CD14-positive monocyte (primary cell): Measurements from ENCODE around the gene SEMA3D. TPM values are rescaled to one million over a fixed set of nuclear protein-coding genes. Genes with fewer than 3 reads are reported as not detected.

ENCODE experiments used
- DNase-seq, 3 donors: peaks; one replicate each; pipeline ENCODE4 v3.0.0-alpha.2; 2011 to 2022
- H2AFZ ChIP-seq: 2 replicates; pipeline ENCODE4 v1.6.0; 2012; ENCODE audit warnings: mild to moderate bottlenecking, low read depth, low read length, inconsistent platforms; ENCODE audit not compliant: insufficient read depth, poor library complexity, severe bottlenecking
- H3K27ac ChIP-seq, 2 donors: 1 replicate in 1 of 2; 2 replicates in 1 of 2; pipeline ENCODE4 v1.5.1; 2012 to 2013; ENCODE audit warnings: low read length in 2 of 2, control low read depth in 1 of 2, inconsistent platforms in 1 of 2, low read depth in 1 of 2, mild to moderate bottlenecking in 1 of 2
- H3K27me3 ChIP-seq, 2 donors: one replicate each; pipeline versions ENCODE4 v1.6.0 to v1.6.1; 2011 to 2013; ENCODE audit warnings: low read length in 2 of 2; ENCODE audit not compliant: control insufficient read depth in 2 of 2, insufficient read depth in 2 of 2
- H3K36me3 ChIP-seq, 2 donors: replicated peaks in 1 of 2; 1 replicate in 1 of 2; 2 replicates in 1 of 2; pipeline versions ENCODE4 v1.5.1 to v1.6.1; 2012 to 2013; ENCODE audit warnings: low read length in 2 of 2, control low read depth in 1 of 2, inconsistent platforms in 1 of 2, mild to moderate bottlenecking in 1 of 2; ENCODE audit not compliant: insufficient read depth in 2 of 2, control insufficient read depth in 1 of 2
- H3K4me1 ChIP-seq, 2 donors: 1 replicate in 1 of 2; 2 replicates in 1 of 2; pipeline versions ENCODE4 v1.5.1 to v1.6.1; 2012 to 2013; ENCODE audit warnings: low read length in 2 of 2, control low read depth in 1 of 2, inconsistent platforms in 1 of 2, mild to moderate bottlenecking in 1 of 2, moderate library complexity in 1 of 2; ENCODE audit not compliant: insufficient read depth in 2 of 2, control insufficient read depth in 1 of 2
- H3K4me2 ChIP-seq: replicated peaks from 2 replicates; pipeline ENCODE3; 2012; ENCODE audit warnings: low read length, moderate library complexity, mild to moderate bottlenecking; ENCODE audit not compliant: poor library complexity, severe bottlenecking; ENCODE audit errors: extremely low read depth
- H3K4me3 ChIP-seq, 3 experiments: fragments of 200-600 bp in 1 of 3; sonication (generic) in 1 of 3; replicated peaks in 1 of 3; 1 replicate in 2 of 3; 2 replicates in 1 of 3; pipeline ENCODE4 v1.5.1; 2011 to 2013; ENCODE audit warnings: low read length in 3 of 3, mild to moderate bottlenecking in 3 of 3, control low read depth in 2 of 3, low read depth in 2 of 3, inconsistent platforms in 1 of 3, moderate library complexity in 1 of 3
- H3K79me2 ChIP-seq: 2 replicates; pipeline ENCODE4 v1.6.0; 2012; ENCODE audit warnings: mild to moderate bottlenecking, control low read depth, inconsistent platforms, low read length, moderate library complexity; ENCODE audit not compliant: insufficient read depth
- H3K9ac ChIP-seq: 2 replicates; pipeline ENCODE4 v1.6.0; 2017; ENCODE audit warnings: low read length, mild to moderate bottlenecking; ENCODE audit not compliant: insufficient read depth, poor library complexity, severe bottlenecking
- H3K9me3 ChIP-seq, 2 donors: replicated peaks in 1 of 2; 1 replicate in 1 of 2; 2 replicates in 1 of 2; pipeline versions ENCODE4 v1.5.1 to v1.6.1; 2012 to 2013; ENCODE audit warnings: low read length in 2 of 2, control low read depth in 1 of 2; ENCODE audit not compliant: control insufficient read depth in 1 of 2, insufficient read depth in 1 of 2
- H4K20me1 ChIP-seq: 2 replicates; pipeline ENCODE4 v1.6.0; 2012; ENCODE audit warnings: mild to moderate bottlenecking, low read length, control low read depth, moderate library complexity; ENCODE audit not compliant: insufficient read depth
- H3K27ac Mint-ChIP-seq, 7 donors: one replicate each; pipeline ENCODE4 v1.8.0; 2020; ENCODE audit warnings: mild to moderate bottlenecking in 7 of 7, mixed read lengths in 7 of 7, moderate library complexity in 6 of 7, inconsistent platforms in 2 of 7
- H3K27me3 Mint-ChIP-seq, 3 donors: one replicate each; pipeline ENCODE4 v1.8.0; 2021 to 2022; ENCODE audit warnings: low read depth in 3 of 3, mild to moderate bottlenecking in 3 of 3, mixed read lengths in 3 of 3, moderate library complexity in 3 of 3, inconsistent platforms in 1 of 3
- H3K36me3 Mint-ChIP-seq, 2 donors: one replicate each; pipeline ENCODE4 v1.8.0; 2020; ENCODE audit warnings: mixed read lengths in 2 of 2, inconsistent platforms in 1 of 2, mild to moderate bottlenecking in 1 of 2
- H3K4me1 Mint-ChIP-seq: one replicate; pipeline ENCODE4 v1.8.0; 2020; ENCODE audit warnings: mild to moderate bottlenecking, mixed read lengths
- H3K4me3 Mint-ChIP-seq, 2 donors: one replicate each; pipeline ENCODE4 v1.8.0; 2020; ENCODE audit warnings: mild to moderate bottlenecking in 2 of 2, mixed read lengths in 2 of 2, moderate library complexity in 1 of 2
- H3K9me3 Mint-ChIP-seq, 7 donors: one replicate each; pipeline ENCODE4 v1.8.0; 2020 to 2022; ENCODE audit warnings: mixed read lengths in 7 of 7, mild to moderate bottlenecking in 6 of 7, moderate library complexity in 6 of 7, inconsistent platforms in 2 of 7
- WGBS: methylation state at CpG from one replicate; pipeline ENCODE4 v1.1.5; 2013; ENCODE audit warnings: missing lambda C conversion rate; ENCODE audit not compliant: insufficient coverage; 5-methylcytosine and 5-hydroxymethylcytosine counted together
- intact Hi-C, 2 donors: fragments of 100-400 bp; cut with micrococcal nuclease; formaldehyde crosslinking; loops; one replicate each; pipeline versions ENCODE4 v1.15.0 to v1.15.1; 2023
- polyA plus RNA-seq, 3 donors: library from polyadenylated mRNA; depleted of rRNA in 1 of 3; unstranded in 2 of 3; stranded (reverse) in 1 of 3; fragments of 300-500 nt in 2 of 3; fragments of >200 nt in 1 of 3; fragmentation: Illumina TruSeq in 2 of 3; gene quantifications; 1 replicate in 2 of 3; 2 replicates in 1 of 3; pipeline ENCODE4 v1.2.3, GENCODE V29; 2012 to 2021
- TF ChIP-seq, protein P1 (sequence below): fragments of 200-600 bp; IDR thresholded peaks from one replicate; pipeline ENCODE4 v1.8.0; 2022; ENCODE audit warnings: antibody characterized with exemption, mild to moderate bottlenecking

Gene SEMA3D
- polyA plus RNA-seq, 3 donors, result not detected

DNA sequence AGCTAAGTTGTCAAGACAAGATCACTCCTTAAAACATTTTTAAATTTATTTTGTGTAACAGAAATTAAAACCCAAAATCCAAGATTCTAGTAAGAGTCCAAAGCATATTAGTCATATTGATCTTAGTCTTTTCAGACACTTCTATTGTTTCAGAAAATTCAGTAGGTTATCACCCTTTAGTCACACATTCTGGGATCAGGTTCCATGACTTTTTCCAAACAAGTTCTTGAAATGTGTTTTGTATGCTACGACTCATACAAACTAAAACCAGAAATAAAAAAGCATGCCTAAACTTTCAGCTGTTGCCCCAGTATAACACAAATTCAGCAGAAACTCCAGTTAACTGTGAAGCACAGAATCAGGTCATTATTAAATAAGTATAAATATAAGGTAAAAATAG lies 10.7 kb downstream of the SEMA3D start:
- Histone ChIP-seq H3K4me3 (no peak overlapping the region), H3K4me1 (no peaks in the 10 kb centered on the region), H2AFZ (no peak overlapping the region), H3K4me2 (no peak overlapping the region), H3K9ac (no peak overlapping the region), H3K79me2 (no peaks in the 10 kb centered on the region), H3K27ac (no peak overlapping the region), H3K36me3 (no peaks in the 10 kb centered on the region), H3K27me3 (no peaks in the 10 kb centered on the region), H3K9me3 (peaks cover 8 to 15% of the 10 kb centered on the region in 2 donors), H4K20me1 (no peaks in the 10 kb centered on the region)
- DNase-seq, result no peak
- no peaks in the 10 kb centered on the region for H3K27me3 Mint-ChIP-seq
- no peaks in the 10 kb centered on the region for H3K4me1 Mint-ChIP-seq
- intact Hi-C loops, result no loop called here
- peaks cover 14 to 27% (median 22%) of the 10 kb centered on the region in 7 donors for H3K9me3 Mint-ChIP-seq
- no peak overlapping the region for H3K27ac Mint-ChIP-seq
- H3K36me3 Mint-ChIP-seq, result no peaks in the 10 kb centered on the region
- H3K4me3 Mint-ChIP-seq, result no peak overlapping the region
- WGBS, result no CpG with 5 or more reads among the region's 1 CpG
- TF ChIP-seq, protein P1, sequence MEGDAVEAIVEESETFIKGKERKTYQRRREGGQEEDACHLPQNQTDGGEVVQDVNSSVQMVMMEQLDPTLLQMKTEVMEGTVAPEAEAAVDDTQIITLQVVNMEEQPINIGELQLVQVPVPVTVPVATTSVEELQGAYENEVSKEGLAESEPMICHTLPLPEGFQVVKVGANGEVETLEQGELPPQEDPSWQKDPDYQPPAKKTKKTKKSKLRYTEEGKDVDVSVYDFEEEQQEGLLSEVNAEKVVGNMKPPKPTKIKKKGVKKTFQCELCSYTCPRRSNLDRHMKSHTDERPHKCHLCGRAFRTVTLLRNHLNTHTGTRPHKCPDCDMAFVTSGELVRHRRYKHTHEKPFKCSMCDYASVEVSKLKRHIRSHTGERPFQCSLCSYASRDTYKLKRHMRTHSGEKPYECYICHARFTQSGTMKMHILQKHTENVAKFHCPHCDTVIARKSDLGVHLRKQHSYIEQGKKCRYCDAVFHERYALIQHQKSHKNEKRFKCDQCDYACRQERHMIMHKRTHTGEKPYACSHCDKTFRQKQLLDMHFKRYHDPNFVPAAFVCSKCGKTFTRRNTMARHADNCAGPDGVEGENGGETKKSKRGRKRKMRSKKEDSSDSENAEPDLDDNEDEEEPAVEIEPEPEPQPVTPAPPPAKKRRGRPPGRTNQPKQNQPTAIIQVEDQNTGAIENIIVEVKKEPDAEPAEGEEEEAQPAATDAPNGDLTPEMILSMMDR, result no peak

DNA sequence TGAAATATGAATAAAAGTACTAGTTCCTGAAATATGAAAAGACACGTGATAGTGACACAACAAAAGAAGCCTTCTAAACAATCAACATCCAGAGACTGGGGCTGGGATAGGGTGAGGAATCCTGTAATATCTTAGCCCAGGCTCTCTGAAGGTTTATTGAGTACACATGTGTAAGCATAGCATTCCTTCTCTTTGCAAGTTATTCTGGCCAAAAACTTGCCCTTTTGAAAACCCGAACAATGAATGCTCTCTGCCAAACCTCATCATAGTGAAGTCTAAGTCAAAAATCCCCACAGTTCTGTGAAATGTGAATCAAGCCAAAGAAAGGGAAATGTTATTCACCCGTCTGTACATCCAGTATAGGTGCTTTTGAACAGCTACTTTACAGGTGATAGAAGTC lies 11.6 kb downstream of the SEMA3D start:
- no CpG with 5 or more reads among the region's 3 CpGs for WGBS
- H3K9ac ChIP-seq, result no peak overlapping the region
- no peaks in the 10 kb centered on the region for H4K20me1 ChIP-seq
- H3K4me1 ChIP-seq, result no peaks in the 10 kb centered on the region
- Mint-ChIP-seq H3K9me3 (peaks cover 13 to 24% (median 19%) of the 10 kb centered on the region in 7 donors), H3K27me3 (no peaks in the 10 kb centered on the region), H3K4me3 (no peak overlapping the region), H3K36me3 (no peaks in the 10 kb centered on the region), H3K27ac (no peak overlapping the region), H3K4me1 (no peaks in the 10 kb centered on the region)
- no peak overlapping the region for H2AFZ ChIP-seq
- no peak overlapping the region for H3K4me2 ChIP-seq
- TF ChIP-seq, protein P1, result no peak
- H3K27ac ChIP-seq, result no peak overlapping the region
- H3K4me3 ChIP-seq, result no peak overlapping the region
- H3K79me2 ChIP-seq, result no peaks in the 10 kb centered on the region
- H3K27me3 ChIP-seq, result no peaks in the 10 kb centered on the region
- intact Hi-C loops, result no loop called here
- no peak for DNase-seq
- peaks cover 8 to 15% of the 10 kb centered on the region in 2 donors for H3K9me3 ChIP-seq
- no peaks in the 10 kb centered on the region for H3K36me3 ChIP-seq
